Activated naive CD8-positive, alpha-beta T cell treated with anti-CD3 and anti-CD28 coated beads, Interleukin-2, amount 50 U/mL, for 16 hours (primary cell): Measurements from ENCODE around the gene MIOS.
A peak's percentile ranks its signal among the peaks of the same experiment; 100 is the strongest.

Experiments used
- DNase-seq: peaks from one replicate; pipeline ENCODE4 v3.0.0-alpha.2; 2020; ENCODE audit warnings: low read depth, low spot score

MIOS gene

DNA sequence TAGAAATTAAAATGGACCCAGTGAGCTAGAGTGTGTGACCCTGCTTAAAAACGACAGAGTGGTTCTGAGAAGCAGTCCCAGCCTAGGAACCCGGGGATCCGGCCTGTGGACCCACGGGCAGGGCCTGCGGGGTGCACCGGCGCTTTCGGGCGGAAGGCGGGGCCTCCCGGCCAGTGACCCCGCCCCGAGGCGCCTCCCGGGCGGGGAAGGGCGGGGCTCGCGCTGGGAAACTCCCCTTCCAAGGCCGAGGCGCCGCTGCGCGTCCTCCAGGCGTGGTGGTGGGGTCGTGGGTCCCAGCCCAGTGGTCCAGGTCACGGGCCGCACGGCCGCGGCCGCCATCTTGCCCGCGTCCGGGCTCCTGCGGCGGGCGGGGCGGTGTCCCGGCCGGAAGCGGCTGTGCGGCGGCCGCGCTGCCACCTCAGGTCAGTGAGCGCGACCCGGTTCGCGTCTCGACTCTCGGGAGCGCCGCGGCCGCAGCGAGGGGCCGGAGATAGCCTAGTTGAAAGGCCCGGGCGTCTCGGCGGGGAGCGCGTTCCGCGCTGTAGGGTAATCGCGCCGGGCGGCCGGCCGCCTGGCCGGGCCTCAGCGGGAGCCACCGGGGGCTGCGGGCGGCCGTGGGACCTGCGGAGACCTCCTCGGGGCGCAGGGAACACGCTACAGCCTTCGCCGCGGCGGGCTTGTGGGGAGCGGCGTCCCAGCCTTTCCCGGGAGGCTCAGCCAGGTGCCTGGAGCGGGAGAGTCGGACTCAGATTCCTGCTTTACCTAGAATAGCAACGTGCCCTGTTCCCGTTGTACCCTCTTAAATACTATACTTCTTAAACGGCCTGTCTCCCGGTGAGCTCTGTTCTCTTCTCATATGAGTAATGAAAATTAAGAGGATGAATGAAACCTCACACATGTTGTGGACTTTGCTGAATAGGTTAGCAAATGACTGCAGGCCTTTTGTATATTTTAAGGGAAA lies at the start of gene MIOS:
TSS of gene MIOS (plus strand) at position 234 of the 961 bp plus-strand sequence. CDS start 5,592 bp downstream, outside the sequence.
- peak; percentile 56 for DNase-seq

DNA sequence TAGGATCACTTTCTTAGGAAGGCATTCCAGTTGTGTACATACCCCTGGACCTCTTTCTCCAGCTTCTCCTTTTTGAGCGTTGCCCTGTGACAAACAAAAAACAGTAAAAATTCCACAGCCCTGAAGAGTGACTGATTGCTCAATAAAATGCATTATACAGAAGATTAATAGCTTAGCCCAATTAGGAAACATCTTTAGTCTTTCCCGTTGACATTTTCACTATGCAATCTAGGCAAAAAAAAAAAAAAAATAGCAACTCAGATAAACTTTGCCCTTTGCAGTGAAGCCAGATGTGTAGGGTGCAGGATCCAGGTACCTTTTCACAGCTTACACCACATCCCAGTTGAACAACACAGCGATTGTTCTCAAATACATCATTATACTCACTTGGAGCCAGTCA lies 48.9 kb upstream of the MIOS start:
- no peak for DNase-seq

DNA sequence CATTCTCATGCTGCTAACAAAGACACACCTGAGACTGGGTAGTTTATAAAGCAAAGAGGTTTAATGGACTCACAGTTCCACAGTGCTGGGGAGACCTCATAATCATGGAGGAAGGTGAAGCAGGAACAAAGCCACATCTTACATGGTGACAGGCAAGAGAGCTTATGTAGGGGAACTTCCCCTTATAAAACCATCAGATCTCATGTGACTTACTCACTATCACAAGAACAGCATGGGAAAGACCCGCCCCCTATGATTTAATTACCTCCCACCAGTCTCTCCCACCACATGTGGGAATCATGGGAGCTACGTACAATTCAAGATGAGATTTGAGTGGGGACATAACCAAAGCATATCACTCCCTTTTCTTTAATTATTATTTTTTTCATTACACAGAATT lies 47.6 kb upstream of the MIOS start:
- DNase-seq: no peak

DNA sequence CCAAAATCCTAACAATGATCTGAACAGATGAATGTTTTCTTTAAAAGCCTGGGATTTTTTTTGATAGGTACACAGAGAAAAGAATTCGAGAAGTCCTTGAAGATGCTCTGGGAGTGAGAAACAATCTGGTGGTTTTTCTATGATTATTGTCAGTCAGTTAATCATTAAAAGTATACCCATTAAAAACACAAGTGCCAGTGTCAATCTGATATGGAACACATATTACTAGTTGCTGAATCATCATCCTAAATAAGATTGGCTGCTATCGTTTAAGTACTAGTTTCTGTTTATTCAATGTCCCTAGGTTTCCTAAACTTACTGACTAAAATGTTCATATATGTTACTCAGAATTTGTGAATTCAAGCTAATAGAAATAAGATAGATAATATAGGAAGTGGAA lies 47.2 kb upstream of the MIOS start:
- no peak for DNase-seq

DNA sequence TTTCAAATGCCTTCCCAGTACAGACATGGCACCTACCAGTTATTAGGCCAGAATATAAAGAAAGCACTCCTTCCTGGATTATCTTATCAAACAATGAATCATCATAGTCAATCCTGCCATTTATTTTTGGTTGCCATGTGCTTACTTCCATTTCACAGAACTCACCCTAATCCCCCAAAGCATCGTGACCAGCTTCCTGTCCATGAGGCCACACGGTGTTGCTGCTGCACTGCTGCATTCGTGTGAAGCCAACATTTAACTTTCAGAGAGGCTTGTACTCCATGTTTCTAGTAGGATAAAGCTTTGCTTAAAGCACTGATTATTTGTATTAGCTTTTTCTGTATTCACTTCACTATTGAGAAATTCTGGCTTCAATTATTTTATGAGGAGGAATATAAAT lies 45.4 kb upstream of the MIOS start:
- DNase-seq: no peak

DNA sequence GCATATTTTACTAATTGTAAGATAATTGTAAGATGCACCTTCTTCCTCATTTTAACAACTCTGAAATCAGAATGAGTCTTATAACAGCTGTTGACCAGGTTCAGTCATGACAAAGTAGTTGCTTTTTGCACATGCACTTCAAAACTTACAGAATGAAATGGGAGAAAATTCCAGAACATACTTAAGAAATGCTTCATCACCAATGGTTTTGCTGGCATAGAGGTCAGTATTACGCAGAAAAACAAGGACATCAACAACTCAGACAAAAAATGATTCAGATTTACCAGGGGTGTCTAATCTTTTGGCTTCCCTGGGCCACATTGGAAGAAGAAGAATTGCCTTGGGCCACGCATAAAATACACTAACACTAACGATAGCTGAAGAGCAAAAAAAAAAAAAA lies 44.3 kb upstream of the MIOS start:
- DNase-seq: no peak

DNA sequence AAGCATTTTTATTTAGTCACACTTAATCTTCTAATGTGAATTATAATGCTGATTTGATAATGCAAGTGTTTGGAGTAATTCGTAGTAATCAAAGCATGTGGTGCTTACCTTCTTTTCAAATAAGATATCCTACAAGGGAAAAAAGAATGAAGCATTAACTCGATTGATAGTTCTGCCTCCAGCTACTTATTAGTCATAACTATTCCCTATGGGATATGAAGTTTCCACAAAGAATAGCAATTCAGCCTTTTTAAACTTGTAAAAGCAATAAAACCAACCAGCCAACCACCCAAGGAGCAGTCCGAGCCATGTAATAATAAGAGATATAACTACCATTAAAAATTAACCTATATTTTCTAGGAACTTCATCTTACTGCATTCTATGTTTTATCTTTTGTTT lies 42.6 kb upstream of the MIOS start:
- DNase-seq: no peak

DNA sequence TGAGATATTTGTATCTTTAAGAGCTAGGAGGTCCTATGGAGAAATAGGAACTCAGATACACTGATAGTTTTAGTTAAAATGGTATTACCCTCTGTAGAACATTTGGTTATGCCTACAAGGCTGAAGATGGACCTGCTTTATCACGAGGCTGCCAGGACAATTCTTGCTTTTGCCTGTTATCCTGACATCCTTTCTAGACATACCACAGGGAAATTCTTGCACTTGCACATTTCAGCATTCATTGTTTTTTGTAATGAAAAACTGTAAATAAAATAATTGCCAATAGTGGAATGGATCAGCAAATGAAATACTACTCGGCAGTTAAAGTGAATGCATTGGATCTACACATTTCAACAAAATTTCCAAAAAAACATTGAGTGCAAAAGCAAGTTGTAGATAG lies 40.7 kb upstream of the MIOS start:
- DNase-seq: no peak

DNA sequence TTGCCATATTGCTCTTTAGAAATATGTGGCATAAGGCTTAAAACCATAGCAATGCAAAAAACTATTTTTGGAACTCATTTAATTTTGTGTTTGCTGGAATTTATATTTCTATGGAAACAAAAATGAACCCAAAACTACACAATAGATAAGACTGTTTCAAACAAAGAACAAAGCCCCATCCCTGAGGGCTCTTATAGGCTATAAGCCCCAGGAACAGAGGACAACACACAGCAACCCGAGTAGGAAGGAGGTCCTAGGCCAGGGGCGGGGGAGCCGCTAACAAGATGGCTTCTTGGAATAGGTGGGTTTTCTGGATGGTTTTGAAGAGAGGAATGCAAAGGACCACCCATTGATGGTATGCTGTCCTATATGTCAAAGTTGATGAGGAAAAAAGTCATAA lies 39.6 kb upstream of the MIOS start:
- no peak for DNase-seq

DNA sequence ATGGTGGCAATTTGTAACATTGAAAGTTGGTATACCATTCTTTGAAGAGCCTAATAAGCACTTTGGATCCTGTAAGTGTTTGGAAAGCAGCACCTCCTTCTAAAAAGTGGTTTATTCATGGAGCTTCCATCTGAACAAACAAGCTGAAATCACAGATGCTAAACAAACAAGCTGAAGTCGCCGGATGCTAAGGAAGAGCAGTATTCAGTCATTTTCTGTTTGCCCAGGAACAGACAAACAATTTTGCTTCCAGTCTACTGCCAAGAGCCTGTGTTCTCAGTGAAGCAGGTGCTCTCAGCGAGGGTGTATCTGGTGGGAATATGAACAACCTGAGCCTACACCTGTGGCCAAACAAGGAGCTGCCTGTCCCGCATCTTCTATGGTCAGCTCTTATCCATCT lies 37.4 kb upstream of the MIOS start:
- no peak for DNase-seq

DNA sequence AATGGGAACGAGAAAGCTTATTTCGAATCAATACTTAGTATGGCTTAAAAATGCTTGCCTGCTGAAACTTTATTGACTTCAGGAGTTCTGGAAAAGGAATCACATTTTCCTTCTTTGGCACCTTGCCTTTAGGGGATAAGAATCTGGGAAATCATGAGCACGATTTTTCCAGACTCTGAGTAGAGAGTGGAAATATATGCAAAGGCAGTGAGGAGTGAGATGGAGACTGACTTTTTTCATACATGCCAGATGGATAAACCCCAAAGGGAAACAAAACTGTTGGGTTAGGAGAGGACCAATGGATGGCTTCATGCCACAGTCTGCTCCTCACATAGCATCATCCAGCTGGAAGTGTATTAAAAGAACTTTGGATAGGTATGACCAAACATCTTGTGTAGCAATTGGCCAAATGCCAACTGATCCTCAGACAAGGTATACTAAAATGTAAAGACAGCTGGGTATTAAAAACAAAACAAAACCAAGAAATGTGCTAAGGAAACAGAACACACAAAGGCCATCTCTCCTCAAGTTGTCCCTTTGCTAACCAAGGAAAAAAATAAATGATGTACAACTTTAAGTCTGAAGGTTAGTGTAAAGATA lies 32.8 kb upstream of the MIOS start:
- DNase-seq: no peak

DNA sequence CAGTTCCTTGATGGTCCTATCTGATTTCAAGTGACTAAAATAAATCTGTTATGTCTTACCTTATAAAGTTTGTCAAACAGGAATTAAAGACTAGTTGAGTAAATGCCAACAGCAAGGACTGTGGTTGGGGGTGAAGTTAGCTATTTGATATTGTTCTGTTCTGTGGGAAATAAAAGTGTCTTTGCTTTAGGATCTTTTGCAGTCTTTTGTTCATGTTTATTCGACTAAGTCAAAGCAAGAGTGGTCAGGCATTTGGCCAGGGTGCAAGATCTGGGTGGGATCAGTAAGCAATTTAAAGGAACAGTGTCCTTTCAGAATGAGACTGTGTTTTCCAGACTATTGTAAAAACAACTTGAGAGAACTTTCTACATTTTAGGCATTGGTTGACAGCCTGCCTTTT lies 31.0 kb upstream of the MIOS start, which contains the start of gene COL28A1:
TSS of gene COL28A1 (minus strand) at position 183 of the 400 bp plus-strand sequence. CDS start 2,998 bp downstream, outside the sequence.
- no peak for DNase-seq

DNA sequence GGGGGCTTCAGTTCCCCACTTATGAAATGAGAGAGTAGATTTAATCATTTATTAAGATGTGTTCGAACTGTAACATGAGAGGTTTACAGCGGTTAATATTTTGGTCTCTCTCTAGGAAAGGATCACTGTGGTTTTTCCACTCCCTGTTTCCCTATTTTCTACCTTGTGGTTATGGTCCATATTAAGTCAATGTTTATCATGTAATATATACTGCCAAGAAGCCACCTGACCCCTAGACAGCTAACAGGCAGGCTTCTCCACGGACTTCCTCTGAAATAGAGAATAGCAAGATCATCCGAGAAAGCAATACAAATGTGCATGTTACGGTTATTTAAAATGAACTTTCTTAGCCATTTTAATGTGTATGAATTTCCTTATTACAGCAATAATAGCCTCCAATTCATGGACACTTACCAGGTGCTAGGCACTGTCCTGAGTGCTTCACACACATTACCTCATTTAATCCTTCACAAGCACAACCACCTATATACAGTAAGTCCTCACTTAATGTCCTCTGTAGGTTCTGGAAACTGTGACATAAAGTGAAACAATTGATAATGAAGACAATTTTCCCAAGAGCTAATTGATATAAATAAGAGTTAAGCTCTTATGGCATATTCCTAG lies 30.2 kb upstream of the MIOS start:
- no peak for DNase-seq

DNA sequence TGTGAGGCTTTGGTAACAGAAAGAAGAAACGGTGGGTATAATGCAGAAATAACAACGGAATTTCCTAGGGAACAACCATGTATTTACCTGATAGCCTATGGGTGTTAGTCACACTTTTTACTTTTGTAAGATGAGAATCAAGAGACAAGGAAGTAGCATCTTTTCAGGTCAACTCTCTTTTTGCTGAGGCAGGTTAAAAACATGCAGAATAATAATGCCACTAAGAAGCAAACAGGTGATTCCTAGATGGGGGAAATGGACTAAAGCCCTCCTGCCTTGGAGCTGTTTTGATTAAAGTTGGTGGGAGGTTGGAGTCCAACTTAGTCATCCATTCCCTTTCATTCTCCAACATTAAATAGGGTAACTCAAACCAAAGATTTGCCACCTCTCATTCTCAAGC lies 29.0 kb upstream of the MIOS start:
- no peak for DNase-seq

DNA sequence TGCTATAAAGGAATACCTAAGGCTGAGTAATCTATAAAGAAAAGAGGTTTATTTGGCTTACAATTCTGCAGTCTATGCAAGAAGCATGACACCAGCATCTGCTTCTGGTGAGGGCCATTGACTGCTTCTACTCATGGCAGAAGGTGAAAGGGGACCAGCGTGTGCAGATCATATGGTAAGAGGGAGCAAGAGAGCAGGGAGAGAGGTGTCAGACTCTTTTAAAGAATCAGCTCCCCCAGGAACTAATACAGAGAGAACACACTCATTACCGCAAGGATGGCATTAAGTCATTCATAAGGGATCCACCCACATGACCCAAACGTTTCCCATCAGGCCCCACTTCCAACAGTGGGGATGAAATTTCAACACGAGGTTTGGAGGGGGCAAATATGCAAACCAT lies 27.5 kb upstream of the MIOS start:
- no peak for DNase-seq

DNA sequence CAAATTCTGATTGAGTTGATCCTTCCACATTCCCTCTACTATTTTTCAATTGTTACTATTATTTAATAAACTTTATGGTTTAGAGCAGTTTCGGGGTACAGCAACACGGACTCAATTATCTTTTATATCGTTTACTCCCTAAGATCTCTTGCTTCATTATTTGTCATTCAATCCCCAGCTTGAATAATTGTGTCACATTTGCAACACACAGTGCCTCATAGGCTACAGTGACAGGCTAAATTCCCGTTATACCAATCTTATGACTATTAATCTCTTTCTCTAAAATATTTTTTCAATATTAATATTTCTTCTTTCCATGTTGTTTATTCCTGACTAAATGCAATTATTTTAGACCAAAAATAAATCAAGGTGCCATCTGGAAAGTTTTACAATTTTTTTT lies 27.0 kb upstream of the MIOS start:
- DNase-seq: no peak

DNA sequence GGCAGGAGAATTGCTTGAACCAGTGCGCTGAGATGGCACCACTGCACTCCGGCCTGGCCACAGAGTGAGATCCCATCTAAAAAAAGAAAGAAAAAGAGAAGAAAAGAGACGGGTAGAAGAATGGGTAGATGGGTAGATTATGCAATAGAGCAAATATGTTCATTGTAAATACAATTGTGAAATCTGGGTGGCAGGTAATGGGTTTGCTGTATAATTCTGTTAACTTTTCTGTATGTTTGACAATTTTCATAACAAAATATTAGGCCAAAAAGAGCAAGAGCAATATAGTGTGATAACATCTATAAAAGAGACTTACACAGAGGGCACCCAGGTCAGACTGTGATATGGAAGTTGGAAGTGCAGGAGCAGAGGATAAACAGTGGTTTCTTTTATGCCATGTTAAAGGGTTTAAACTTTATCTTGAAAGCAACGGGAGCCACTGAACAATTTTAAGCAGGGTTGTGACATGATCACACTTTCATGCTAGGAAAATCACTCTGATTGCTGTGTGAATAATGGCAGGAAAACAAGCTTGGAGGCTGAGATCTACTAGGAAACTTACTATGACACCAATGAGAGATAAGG lies 24.3 kb upstream of the MIOS start:
- no peak for DNase-seq

DNA sequence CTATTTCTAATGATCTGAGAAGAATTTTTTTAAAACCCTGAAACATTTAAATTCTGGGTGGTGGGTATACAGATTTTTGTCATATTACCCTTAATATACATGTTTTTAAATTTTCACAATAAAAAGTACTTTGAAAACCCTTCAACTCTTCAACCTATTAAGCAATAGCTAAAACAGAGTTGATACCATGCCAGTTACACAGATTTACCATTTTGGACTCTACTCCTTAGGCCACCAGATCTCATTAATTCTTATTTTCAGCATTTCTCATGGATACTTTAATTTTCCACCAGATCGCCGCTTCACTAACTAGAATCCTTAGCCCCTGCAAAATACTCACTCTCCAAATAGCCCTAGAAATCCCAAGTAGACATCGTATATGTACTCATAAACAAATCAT lies 18.3 kb upstream of the MIOS start:
- DNase-seq: no peak

DNA sequence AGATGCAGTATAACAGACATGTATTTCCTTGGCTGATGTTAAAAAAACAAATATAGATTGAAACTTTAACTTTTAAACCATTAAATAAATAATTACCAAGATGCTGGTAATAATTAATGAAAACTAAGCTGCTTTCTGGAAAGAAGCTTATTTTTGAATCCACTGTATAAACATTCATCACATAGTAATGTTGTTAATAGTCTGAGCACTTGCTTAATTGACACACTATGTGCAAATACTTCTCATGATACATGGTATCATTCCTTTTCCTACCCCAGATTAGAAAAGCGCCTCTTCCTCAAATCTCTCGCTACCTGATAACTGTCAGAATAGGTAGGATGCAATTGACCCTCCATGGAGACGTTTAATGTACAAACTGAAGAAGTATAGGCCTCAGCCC lies 16.0 kb upstream of the MIOS start:
- no peak for DNase-seq

DNA sequence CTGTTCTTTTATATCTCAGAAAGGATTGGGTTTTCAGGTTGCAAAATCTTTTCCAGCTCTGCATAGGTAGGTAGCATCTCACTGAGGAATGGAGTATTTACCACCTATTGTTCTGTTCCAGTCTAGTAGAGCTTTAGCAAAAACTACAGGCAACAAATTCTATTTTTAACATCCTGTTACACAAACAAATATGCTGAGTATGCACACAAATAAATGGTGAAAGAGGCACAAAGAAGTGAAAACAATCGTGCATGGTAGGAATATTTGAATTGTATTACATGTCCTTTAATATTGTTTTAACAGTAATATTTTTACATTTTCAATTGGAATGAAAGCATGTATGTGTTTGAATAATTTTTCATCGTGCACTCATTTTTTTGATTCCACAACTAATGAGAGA lies 14.5 kb upstream of the MIOS start:
- no peak for DNase-seq

DNA sequence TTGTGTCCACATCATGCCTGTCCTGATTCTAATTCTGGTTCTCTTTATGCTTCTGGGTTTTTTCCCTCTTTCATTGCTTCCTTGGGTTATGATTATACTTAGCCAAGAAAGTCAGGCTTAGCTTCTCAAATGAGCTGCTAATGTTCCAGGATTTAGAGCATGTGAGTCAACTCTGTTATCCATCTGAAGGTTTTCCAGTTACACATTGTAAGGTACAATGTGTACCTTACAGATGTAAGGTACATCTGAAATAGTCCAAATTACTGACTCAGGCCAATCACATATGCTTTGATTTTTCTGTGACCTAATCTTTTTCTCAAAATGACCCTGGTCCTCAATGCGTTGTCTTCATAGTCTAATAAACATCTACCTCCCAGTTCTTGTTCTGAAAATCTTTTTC lies 13.3 kb upstream of the MIOS start:
- DNase-seq: no peak

DNA sequence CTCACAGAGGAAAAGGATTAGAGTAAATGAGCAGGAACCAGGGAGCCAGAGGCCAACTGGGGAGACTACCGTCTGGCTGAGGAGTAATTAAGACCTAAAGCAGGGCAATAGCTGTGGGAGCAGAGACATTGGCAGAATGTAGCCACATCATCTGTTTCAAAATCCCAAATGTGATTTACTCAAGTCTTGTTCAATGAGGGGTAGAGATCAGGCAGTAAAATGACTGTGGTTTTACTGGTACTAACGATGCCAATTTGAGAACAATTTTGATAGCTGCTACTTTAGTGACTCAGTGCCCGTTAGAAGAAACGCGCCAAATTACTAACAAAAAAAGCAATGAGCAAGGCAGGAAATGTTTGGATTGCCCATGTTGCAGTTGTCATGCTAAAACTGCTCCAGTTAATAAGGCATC lies 12.7 kb upstream of the MIOS start:
- no peak for DNase-seq
